ENCODE measurements around the gene AP2A2. TPM values are rescaled to one million over a fixed set of nuclear protein-coding genes. Genes with fewer than 3 reads are reported as not detected.

Gene AP2A2
- total and polyA plus RNA-seq, 2 donors (not counting 1 experiment from before 2014, with no cell fraction given), result 53.1 to 57.0 TPM

DNA sequence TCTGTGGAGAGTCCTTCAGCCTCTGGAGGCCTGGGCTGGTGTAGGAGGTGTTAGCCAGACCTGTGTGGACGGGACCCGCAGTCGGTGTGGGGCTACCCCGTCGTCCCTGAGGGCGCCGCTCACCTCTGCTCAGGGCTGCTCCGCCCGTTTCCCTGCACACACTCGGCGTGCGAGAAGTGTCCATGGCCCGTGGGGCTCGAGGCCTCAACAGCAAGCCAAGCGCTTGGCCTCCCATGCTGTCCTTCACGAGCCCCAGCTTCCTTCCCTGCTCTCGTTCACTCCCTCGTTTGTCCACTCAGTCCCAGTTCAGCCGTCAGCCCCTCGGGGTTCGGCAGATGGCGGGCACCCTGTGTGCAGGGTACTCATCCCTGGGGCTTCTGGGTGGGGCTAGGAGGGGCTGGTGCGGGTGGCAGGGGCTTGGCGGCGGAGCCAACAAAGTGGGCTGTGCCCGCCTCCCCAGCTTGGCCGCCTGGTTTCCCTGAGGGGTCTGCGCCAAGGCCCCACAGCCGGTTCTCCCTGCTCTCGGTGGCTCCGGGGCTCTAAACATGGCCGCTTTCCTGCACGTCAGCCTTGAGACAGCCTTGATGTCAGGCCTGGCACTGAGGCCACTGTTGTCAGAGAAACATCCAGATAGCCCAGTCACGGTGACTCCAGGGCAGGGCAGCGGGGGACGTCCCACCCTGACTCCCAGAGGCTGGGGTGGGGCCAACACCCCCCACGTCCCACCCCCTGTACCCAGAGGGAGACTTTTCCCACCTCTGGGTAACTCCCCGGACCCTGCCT is 107.5 kb downstream of the AP2A2 start:
- Histone ChIP-seq H3K4me2 (replicated peaks; ENCODE audit: low read depth, low read length, poor library complexity, severe bottlenecking) (no peak overlapping the region), H3K36me3 (replicated peaks in 1 of 2; ENCODE audit: control extremely low read depth in 1 of 2, control insufficient read depth in 1 of 2, extremely low read depth in 1 of 2, insufficient read depth in 2 of 2, low read length in 1 of 2) (no peaks in the 10 kb centered on the region), H2AFZ (ENCODE audit: insufficient read depth, low read depth, low read length, poor library complexity, severe bottlenecking) (no peak overlapping the region), H3K27ac (ENCODE audit: low read length in 2 of 2) (no peak overlapping the region), H4K20me1 (ENCODE audit: control insufficient read depth, insufficient read depth, low read length, poor library complexity, severe bottlenecking) (no peaks in the 10 kb centered on the region), H3K27me3 (replicated peaks in 1 of 4; ENCODE audit: control extremely low read depth in 1 of 4, control insufficient read depth in 3 of 4, insufficient read depth in 4 of 4, low read length in 3 of 4) (no peaks in the 10 kb centered on the region), H3K79me2 (ENCODE audit: control insufficient read depth, insufficient read depth, low read length) (no peaks in the 10 kb centered on the region), H3K4me3 (ENCODE audit: control extremely low read depth in 1 of 5, extremely low read depth in 1 of 5, insufficient read depth in 1 of 5, low read depth in 2 of 5, low read length in 4 of 5) (no peak overlapping the region), H3K9me3 (ENCODE audit: control extremely low read depth in 1 of 3, control insufficient read depth in 2 of 3, insufficient read depth in 1 of 3, low read length in 2 of 3) (no peaks in the 10 kb centered on the region), H3K9ac (ENCODE audit: low read length) (no peak overlapping the region), H3K4me1 (ENCODE audit: control insufficient read depth in 2 of 2, insufficient read depth in 2 of 2, low read length in 2 of 2) (no peaks in the 10 kb centered on the region)
- ChIA-PET POLR2A (no interaction called here), CTCF (no interaction called here)
- no peak overlapping the region for H3K27ac Mint-ChIP-seq
- WGBS (ENCODE audit: insufficient coverage), result 88% methylated on average over 35 of the region's 38 CpGs
- ATAC-seq (ENCODE audit: low read depth) (no peak), DNase-seq (no peak)
- intact Hi-C loops (cut with micrococcal nuclease), result no loop called here
- no peaks in the 10 kb centered on the region for H3K27me3 Mint-ChIP-seq
- H3K4me1 Mint-ChIP-seq, result no peaks in the 10 kb centered on the region
- TF ChIP-seq, protein P1, sequence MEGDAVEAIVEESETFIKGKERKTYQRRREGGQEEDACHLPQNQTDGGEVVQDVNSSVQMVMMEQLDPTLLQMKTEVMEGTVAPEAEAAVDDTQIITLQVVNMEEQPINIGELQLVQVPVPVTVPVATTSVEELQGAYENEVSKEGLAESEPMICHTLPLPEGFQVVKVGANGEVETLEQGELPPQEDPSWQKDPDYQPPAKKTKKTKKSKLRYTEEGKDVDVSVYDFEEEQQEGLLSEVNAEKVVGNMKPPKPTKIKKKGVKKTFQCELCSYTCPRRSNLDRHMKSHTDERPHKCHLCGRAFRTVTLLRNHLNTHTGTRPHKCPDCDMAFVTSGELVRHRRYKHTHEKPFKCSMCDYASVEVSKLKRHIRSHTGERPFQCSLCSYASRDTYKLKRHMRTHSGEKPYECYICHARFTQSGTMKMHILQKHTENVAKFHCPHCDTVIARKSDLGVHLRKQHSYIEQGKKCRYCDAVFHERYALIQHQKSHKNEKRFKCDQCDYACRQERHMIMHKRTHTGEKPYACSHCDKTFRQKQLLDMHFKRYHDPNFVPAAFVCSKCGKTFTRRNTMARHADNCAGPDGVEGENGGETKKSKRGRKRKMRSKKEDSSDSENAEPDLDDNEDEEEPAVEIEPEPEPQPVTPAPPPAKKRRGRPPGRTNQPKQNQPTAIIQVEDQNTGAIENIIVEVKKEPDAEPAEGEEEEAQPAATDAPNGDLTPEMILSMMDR (IDR thresholded peaks at IDR 0.05), result no peak
- TF ChIP-seq EZH2 (IDR thresholded peaks at IDR 0.05; ENCODE audit: borderline replicate concordance, insufficient read depth, low read depth, low read length, poor library complexity, severe bottlenecking), result no peak
- H3K9me3 Mint-ChIP-seq (ENCODE audit: insufficient read depth), result no peaks in the 10 kb centered on the region
- no peak overlapping the region for H3K4me3 Mint-ChIP-seq

DNA sequence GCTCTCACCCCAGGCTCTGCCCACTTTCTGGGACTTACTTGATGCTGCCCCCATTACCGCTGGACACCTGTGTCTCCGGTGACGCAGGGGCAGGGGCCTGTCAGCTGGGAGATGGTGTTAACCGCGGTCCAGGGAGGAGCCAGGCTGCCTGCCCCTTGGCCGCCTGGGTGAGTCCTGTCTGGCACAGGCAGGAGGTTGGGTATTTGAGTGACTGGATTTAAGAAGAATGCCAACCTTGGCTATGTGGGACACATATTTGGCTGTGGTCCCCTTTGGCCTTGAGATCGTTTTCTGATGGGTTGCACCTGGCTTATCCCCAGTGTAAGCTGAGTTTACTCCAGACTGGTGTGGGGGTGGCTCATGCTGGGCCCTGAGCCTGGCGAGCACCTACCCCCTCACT is 108.3 kb downstream of the AP2A2 start:
- Histone ChIP-seq H3K4me1 (ENCODE audit: control insufficient read depth in 2 of 2, insufficient read depth in 2 of 2, low read length in 2 of 2) (no peaks in the 10 kb centered on the region), H3K36me3 (replicated peaks in 1 of 2; ENCODE audit: control extremely low read depth in 1 of 2, control insufficient read depth in 1 of 2, extremely low read depth in 1 of 2, insufficient read depth in 2 of 2, low read length in 1 of 2) (no peaks in the 10 kb centered on the region), H3K27ac (ENCODE audit: low read length in 2 of 2) (no peak overlapping the region), H3K9me3 (ENCODE audit: control extremely low read depth in 1 of 3, control insufficient read depth in 2 of 3, insufficient read depth in 1 of 3, low read length in 2 of 3) (no peaks in the 10 kb centered on the region), H2AFZ (ENCODE audit: insufficient read depth, low read depth, low read length, poor library complexity, severe bottlenecking) (no peak overlapping the region), H3K4me2 (replicated peaks; ENCODE audit: low read depth, low read length, poor library complexity, severe bottlenecking) (no peak overlapping the region), H3K79me2 (ENCODE audit: control insufficient read depth, insufficient read depth, low read length) (no peaks in the 10 kb centered on the region), H3K4me3 (ENCODE audit: control extremely low read depth in 1 of 5, extremely low read depth in 1 of 5, insufficient read depth in 1 of 5, low read depth in 2 of 5, low read length in 4 of 5) (no peak overlapping the region), H3K9ac (ENCODE audit: low read length) (no peak overlapping the region), H4K20me1 (ENCODE audit: control insufficient read depth, insufficient read depth, low read length, poor library complexity, severe bottlenecking) (no peaks in the 10 kb centered on the region), H3K27me3 (replicated peaks in 1 of 4; ENCODE audit: control extremely low read depth in 1 of 4, control insufficient read depth in 3 of 4, insufficient read depth in 4 of 4, low read length in 3 of 4) (no peaks in the 10 kb centered on the region)
- WGBS (ENCODE audit: insufficient coverage), result 91% methylated on average over 8 of the region's 8 CpGs
- no peaks in the 10 kb centered on the region for H3K9me3 Mint-ChIP-seq (ENCODE audit: insufficient read depth)
- no peak for DNase-seq
- no peak overlapping the region for H3K27ac Mint-ChIP-seq
- ATAC-seq (ENCODE audit: low read depth), result no peak
- ChIA-PET POLR2A (no interaction called here), CTCF (no interaction called here)
- TF ChIP-seq EZH2 (IDR thresholded peaks at IDR 0.05; ENCODE audit: borderline replicate concordance, insufficient read depth, low read depth, low read length, poor library complexity, severe bottlenecking), result no peak
- TF ChIP-seq, protein P1 (IDR thresholded peaks at IDR 0.05), result no peak
- intact Hi-C loops (cut with micrococcal nuclease), result no loop called here
- no peaks in the 10 kb centered on the region for H3K4me1 Mint-ChIP-seq
- H3K27me3 Mint-ChIP-seq, result no peaks in the 10 kb centered on the region
- no peak overlapping the region for H3K4me3 Mint-ChIP-seq

All from B cell (primary cell).